Measurements from ENCODE around the gene LKAAEAR1. TPM values are rescaled to one million over a fixed set of nuclear protein-coding genes. Genes with fewer than 3 reads are reported as not detected.

Gene LKAAEAR1
- total RNA-seq, 1 donor from 2014 or later, result not detected

DNA sequence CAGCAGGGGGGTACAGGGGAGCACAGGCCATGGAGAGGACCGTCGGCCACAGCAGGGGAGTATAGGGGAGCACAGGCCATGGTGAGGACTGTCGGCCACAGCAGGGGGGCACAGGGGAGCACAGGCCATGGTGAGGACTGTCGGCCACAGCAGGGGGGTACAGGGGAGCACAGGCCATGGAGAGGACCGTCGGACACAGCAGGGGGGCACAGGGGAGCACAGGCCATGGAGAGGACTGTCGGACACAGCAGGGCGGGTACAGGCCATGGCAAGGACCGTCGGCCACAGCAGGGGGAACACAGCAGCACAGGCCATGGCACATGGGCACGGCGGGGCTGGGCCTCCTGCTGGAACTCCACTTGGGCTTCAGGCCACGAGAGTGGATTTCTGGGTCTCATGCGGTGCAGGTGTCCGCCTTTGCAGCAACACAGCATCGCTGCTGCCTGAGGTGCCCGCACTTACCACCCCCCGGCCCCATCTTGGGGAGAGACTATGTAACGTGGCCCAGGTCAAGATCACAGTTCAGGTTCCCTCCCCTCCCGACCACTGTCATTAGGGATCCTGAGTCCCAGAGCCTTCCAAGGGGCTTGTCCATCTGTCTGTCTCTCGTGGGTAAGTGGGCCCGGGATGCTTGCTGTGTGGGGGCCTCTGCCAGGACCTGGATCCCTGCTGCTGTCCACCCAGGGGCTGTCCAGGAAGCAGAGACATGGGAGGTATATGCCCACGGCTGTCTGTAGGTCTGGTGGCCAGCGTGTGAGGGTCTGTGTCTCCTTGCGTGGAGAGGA is 20.7 kb upstream of the LKAAEAR1 start:
- TF ChIP-seq, protein P1, sequence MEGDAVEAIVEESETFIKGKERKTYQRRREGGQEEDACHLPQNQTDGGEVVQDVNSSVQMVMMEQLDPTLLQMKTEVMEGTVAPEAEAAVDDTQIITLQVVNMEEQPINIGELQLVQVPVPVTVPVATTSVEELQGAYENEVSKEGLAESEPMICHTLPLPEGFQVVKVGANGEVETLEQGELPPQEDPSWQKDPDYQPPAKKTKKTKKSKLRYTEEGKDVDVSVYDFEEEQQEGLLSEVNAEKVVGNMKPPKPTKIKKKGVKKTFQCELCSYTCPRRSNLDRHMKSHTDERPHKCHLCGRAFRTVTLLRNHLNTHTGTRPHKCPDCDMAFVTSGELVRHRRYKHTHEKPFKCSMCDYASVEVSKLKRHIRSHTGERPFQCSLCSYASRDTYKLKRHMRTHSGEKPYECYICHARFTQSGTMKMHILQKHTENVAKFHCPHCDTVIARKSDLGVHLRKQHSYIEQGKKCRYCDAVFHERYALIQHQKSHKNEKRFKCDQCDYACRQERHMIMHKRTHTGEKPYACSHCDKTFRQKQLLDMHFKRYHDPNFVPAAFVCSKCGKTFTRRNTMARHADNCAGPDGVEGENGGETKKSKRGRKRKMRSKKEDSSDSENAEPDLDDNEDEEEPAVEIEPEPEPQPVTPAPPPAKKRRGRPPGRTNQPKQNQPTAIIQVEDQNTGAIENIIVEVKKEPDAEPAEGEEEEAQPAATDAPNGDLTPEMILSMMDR (IDR thresholded peaks at IDR 0.05; ENCODE audit: insufficient read depth, low read depth, low read length), result no peak
- no peak for TF ChIP-seq EZH2 (IDR thresholded peaks at IDR 0.05; ENCODE audit: insufficient read depth, low read length)
- H3K79me2 ChIP-seq (ENCODE audit: insufficient read depth, low read length), result no peaks in the 10 kb centered on the region
- H4K20me1 ChIP-seq (ENCODE audit: insufficient read depth, low read length), result no peaks in the 10 kb centered on the region
- no peak for FAIRE-seq
- no peak overlapping the region for H3K27ac ChIP-seq (ENCODE audit: low read depth, low read length)
- no peaks in the 10 kb centered on the region for H3K36me3 ChIP-seq (ENCODE audit: insufficient read depth, low read length)
- no peaks in the 10 kb centered on the region for H3K9me3 ChIP-seq (ENCODE audit: insufficient read depth, low read depth, low read length)
- H3K9ac ChIP-seq (ENCODE audit: low read length), result no peak overlapping the region
- H3K4me3 ChIP-seq (ENCODE audit: insufficient read depth, low read depth, low read length), result no peak overlapping the region
- H3K9me3 Mint-ChIP-seq (ENCODE audit: unreplicated experiment), result no peaks in the 10 kb centered on the region
- no peak for DNase-seq (ENCODE audit: low read depth)
- no peaks in the 10 kb centered on the region for H3K4me1 ChIP-seq (ENCODE audit: insufficient read depth, low read length)
- no peak overlapping the region for H3K4me2 ChIP-seq (ENCODE audit: low read length)
- H2AFZ ChIP-seq (ENCODE audit: low read depth, low read length), result no peak overlapping the region
- no peaks in the 10 kb centered on the region for H3K4me1 Mint-ChIP-seq (ENCODE audit: low read depth, unreplicated experiment)
- H3K36me3 Mint-ChIP-seq (ENCODE audit: low read depth, unreplicated experiment), result no peaks in the 10 kb centered on the region
- H3K27me3 Mint-ChIP-seq (ENCODE audit: low read depth, unreplicated experiment), result peaks cover 58% of the 10 kb centered on the region
- peaks cover 30% of the 10 kb centered on the region for H3K27me3 ChIP-seq (ENCODE audit: insufficient read depth, low read length)
- H3K4me3 Mint-ChIP-seq (ENCODE audit: unreplicated experiment), result no peak overlapping the region
- no peak overlapping the region for H3K27ac Mint-ChIP-seq (ENCODE audit: unreplicated experiment)

DNA sequence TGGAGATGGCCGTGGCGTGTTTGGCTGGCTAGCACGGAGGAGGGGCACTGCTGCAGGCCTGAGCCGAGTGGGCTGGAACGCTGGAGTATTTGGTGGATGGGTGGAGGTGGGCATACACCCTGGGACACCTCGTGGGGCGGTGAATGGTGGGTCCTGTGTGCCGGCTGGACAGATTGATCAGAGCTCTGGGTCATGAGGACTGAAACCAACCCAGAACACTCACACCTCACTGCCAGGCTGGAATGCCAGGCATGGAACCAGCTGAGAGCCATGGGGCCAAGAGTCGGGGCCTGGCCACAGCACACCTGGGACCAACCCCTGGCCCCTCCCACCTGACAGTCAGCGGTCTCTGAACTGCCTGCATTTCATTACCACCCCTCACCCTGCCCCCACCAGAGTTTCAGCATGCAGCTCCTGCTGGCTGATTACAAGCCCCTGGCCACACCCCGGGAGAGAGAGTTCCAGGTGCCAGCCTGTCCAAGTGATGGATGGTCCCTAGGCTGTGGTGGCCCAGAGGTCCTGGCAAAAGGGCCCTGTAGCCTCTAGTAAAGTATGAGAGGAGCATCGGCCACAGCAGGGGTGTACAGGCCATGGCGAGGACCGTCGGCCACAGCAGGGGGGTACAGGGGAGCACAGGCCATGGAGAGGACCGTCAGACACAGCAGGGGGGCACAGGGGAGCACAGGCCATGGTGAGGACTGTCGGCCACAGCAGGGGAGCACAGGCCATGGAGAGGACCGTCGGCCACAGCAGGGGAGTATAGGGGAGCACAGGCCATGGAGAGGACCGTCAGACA is 19.9 kb upstream of the LKAAEAR1 start:
- peak overlapping the region; percentile 70 for H3K4me3 Mint-ChIP-seq (ENCODE audit: unreplicated experiment)
- DNase-seq (ENCODE audit: low read depth) (no peak), FAIRE-seq (no peak)
- TF ChIP-seq, protein P1 (IDR thresholded peaks at IDR 0.05; ENCODE audit: insufficient read depth, low read depth, low read length), result no peak
- no peak for TF ChIP-seq EZH2 (IDR thresholded peaks at IDR 0.05; ENCODE audit: insufficient read depth, low read length)
- no peaks in the 10 kb centered on the region for H3K4me1 ChIP-seq (ENCODE audit: insufficient read depth, low read length)
- H3K36me3 Mint-ChIP-seq (ENCODE audit: low read depth, unreplicated experiment), result no peaks in the 10 kb centered on the region
- H2AFZ ChIP-seq (ENCODE audit: low read depth, low read length), result no peak overlapping the region
- no peaks in the 10 kb centered on the region for H3K79me2 ChIP-seq (ENCODE audit: insufficient read depth, low read length)
- no peaks in the 10 kb centered on the region for H3K9me3 Mint-ChIP-seq (ENCODE audit: unreplicated experiment)
- H3K9me3 ChIP-seq (ENCODE audit: insufficient read depth, low read depth, low read length), result no peaks in the 10 kb centered on the region
- no peaks in the 10 kb centered on the region for H4K20me1 ChIP-seq (ENCODE audit: insufficient read depth, low read length)
- no peak overlapping the region for H3K4me3 ChIP-seq (ENCODE audit: insufficient read depth, low read depth, low read length)
- H3K27ac Mint-ChIP-seq (ENCODE audit: unreplicated experiment), result no peak overlapping the region
- no peaks in the 10 kb centered on the region for H3K36me3 ChIP-seq (ENCODE audit: insufficient read depth, low read length)
- H3K4me1 Mint-ChIP-seq (ENCODE audit: low read depth, unreplicated experiment), result no peaks in the 10 kb centered on the region
- peaks cover 61% of the 10 kb centered on the region for H3K27me3 Mint-ChIP-seq (ENCODE audit: low read depth, unreplicated experiment)
- H3K27me3 ChIP-seq (ENCODE audit: insufficient read depth, low read length), result peaks cover 30% of the 10 kb centered on the region
- no peak overlapping the region for H3K27ac ChIP-seq (ENCODE audit: low read depth, low read length)
- no peak overlapping the region for H3K9ac ChIP-seq (ENCODE audit: low read length)
- no peak overlapping the region for H3K4me2 ChIP-seq (ENCODE audit: low read length)
